Thoracic aorta (tissue), 2 donors: ENCODE measurements around the gene MUC5B. TPM values are rescaled to one million over a fixed set of nuclear protein-coding genes. Genes with fewer than 3 reads are reported as not detected.

Experiments used
- ATAC-seq: fragments of 150-250 bp; one replicate; pipeline ENCODE4 v1.8.0; 2017; ENCODE audit warnings: low read depth; ENCODE audit not compliant: insufficient number of reproducible peaks, low FRiP score
- DNase-seq: peaks from one replicate; pipeline ENCODE4 v3.0.0-alpha.2; 2020; ENCODE audit warnings: low spot score
- H3K27ac ChIP-seq, 2 donors: fragments of 200-600 bp; sonication (generic); 1 replicate in 1 of 2; 2 replicates in 1 of 2; pipeline ENCODE4 v1.5.1; 2016; ENCODE audit warnings: mild to moderate bottlenecking in 2 of 2, moderate library complexity in 2 of 2
- H3K27me3 ChIP-seq: fragments of 200-600 bp; sonication (generic); replicated peaks from 2 replicates; pipeline ENCODE4 v1.6.0; 2016; ENCODE audit warnings: mild to moderate bottlenecking; ENCODE audit not compliant: insufficient read depth
- H3K36me3 ChIP-seq: fragments of 200-600 bp; sonication (generic); one replicate; pipeline ENCODE4 v1.5.1; 2016
- H3K4me1 ChIP-seq, 2 donors: fragments of 200-600 bp; sonication (generic); 1 replicate in 1 of 2; 2 replicates in 1 of 2; pipeline versions ENCODE4 v1.5.1 to v1.6.0; 2016; ENCODE audit warnings: low read depth in 2 of 2, mild to moderate bottlenecking in 1 of 2; ENCODE audit not compliant: control insufficient read depth in 1 of 2
- H3K4me3 ChIP-seq: fragments of 200-600 bp; sonication (generic); 2 replicates; pipeline ENCODE4 v1.5.1; 2016; ENCODE audit warnings: mild to moderate bottlenecking
- H3K9me3 ChIP-seq: fragments of 200-600 bp; sonication (generic); 2 replicates; pipeline ENCODE4 v1.5.1; 2016
- CTCF ChIP-seq: fragments of 200-600 bp; sonication (generic); IDR thresholded peaks from one replicate; pipeline ENCODE4 v1.5.1; 2019; ENCODE audit warnings: antibody characterized with exemption
- total RNA-seq, 2 donors: library from RNA; depleted of rRNA; stranded (reverse); fragments of >200 nt; gene quantifications; one replicate each; pipeline versions ENCODE4 v1.1.0 to v1.2.3, GENCODE V29; 2016

The MUC5B gene
- total RNA-seq, 2 donors from 2014 or later: not detected

GRCh38 chr11:1224491-1225385 is 1.9 kb downstream of the MUC5B start:
- no peaks in the 10 kb centered on the region for H3K27me3 ChIP-seq
- no peak overlapping the region for H3K27ac ChIP-seq
- no peak for DNase-seq

GRCh38 chr11:1225386-1226225 is 2.7 kb downstream of the MUC5B start:
- H3K27ac ChIP-seq: no peak overlapping the region
- H3K4me1 ChIP-seq: no peaks in the 10 kb centered on the region
- no peaks in the 10 kb centered on the region for H3K9me3 ChIP-seq
- no peaks in the 10 kb centered on the region for H3K36me3 ChIP-seq
- ATAC-seq (no peak), DNase-seq (no peak)
- no peaks in the 10 kb centered on the region for H3K27me3 ChIP-seq
- no peak for TF ChIP-seq CTCF
- H3K4me3 ChIP-seq: no peak overlapping the region

More at GRCh38 chr11:1224491-1225385, 1.9 kb downstream of the MUC5B start:
- Histone ChIP-seq H3K36me3 (no peaks in the 10 kb centered on the region), H3K9me3 (no peaks in the 10 kb centered on the region), H3K4me1 (no peaks in the 10 kb centered on the region), H3K4me3 (no peak overlapping the region)
- no peak for TF ChIP-seq CTCF
- no peak for ATAC-seq

- H3K27ac ChIP-seq: no peak overlapping the region
- no peaks in the 10 kb centered on the region for H3K4me1 ChIP-seq
- no peaks in the 10 kb centered on the region for H3K27me3 ChIP-seq
- DNase-seq (no peak), ATAC-seq (no peak)
- no peaks in the 10 kb centered on the region for H3K9me3 ChIP-seq
- TF ChIP-seq CTCF: no peak
- no peaks in the 10 kb centered on the region for H3K36me3 ChIP-seq
- H3K4me3 ChIP-seq: no peak overlapping the region
These were observed 3.5 kb downstream of the MUC5B start for GRCh38 chr11:1226226-1226985.

GRCh38 chr11:1226986-1227550 is 4.2 kb downstream of the MUC5B start:
- Histone ChIP-seq H3K27me3 (no peaks in the 10 kb centered on the region), H3K4me3 (no peak overlapping the region), H3K4me1 (no peaks in the 10 kb centered on the region), H3K9me3 (no peaks in the 10 kb centered on the region), H3K27ac (no peak overlapping the region), H3K36me3 (no peaks in the 10 kb centered on the region)
- DNase-seq (no peak), ATAC-seq (no peak)
- no peak for TF ChIP-seq CTCF
